K562 (cell line): ENCODE results near the gene MXRA7. TPM values are rescaled to one million over a fixed set of nuclear protein-coding genes. Genes with fewer than 3 reads are reported as not detected.

Experiments
- ATAC-seq: fragments of 200-7000 bp; cut with Tn5 transposase; 3 replicates; pipeline ENCODE4 v1.9.1; 2020; ENCODE audit warnings: moderate library complexity
- BruUV-seq: library from RNA; stranded (reverse); fragments of 400-500 nt; replicated peaks from 2 replicates; lab custom pipeline; 2021; lab: Mats Ljungman, UMichigan
- CTCF ChIA-PET: fragments of 300-600 bp; formaldehyde crosslinking; extraction: SDS; loops from one replicate; lab custom pipeline; 2021; ENCODE audit warnings: low intra/inter-chr PET ratio; lab: Yijun Ruan, JAX
- POLR2A ChIA-PET: fragments of 300-600, 350-650 bp; sonication (Branson Sonifier 250); formaldehyde crosslinking; extraction: SDS; loops from one replicate; lab custom pipeline; 2021; ENCODE audit warnings: antibody characterized with exemption, inconsistent platforms; lab: Yijun Ruan, JAX
- DNase-seq, 4 experiments: peaks; one replicate each; pipeline versions ENCODE4 v3.0.0 to v3.0.0-alpha.2; 2011 to 2018; ENCODE audit warnings: low spot score in 3 of 4, mixed read lengths in 3 of 4; ENCODE audit errors: extremely low read depth in 1 of 4
- FAIRE-seq: peaks from 2 replicates; lab custom pipeline; 2011; peaks lifted over from hg19 to GRCh38; lab: Jason Lieb, UNC
- H2AFZ ChIP-seq: 2 replicates; pipeline ENCODE4 v1.6.0; 2011; ENCODE audit warnings: low read depth, low read length, control low read depth, inconsistent platforms
- H3K27ac ChIP-seq: fragments of 200-600 bp; 3 replicates; pipeline ENCODE4 v1.8.0; 2011; ENCODE audit warnings: low read depth, mild to moderate bottlenecking, control low read depth, inconsistent platforms, low read length, moderate library complexity, mixed read lengths; ENCODE audit errors: extremely low read depth
- H3K27me3 ChIP-seq, 2 experiments: fragments of 300-600 bp in 1 of 2; 2 replicates in 1 of 2; 3 replicates in 1 of 2; pipeline versions ENCODE4 v1.6.0 to v1.8.0; 2011; ENCODE audit warnings: inconsistent platforms in 2 of 2, low read length in 2 of 2, mild to moderate bottlenecking in 1 of 2, mixed read lengths in 1 of 2, moderate library complexity in 1 of 2; ENCODE audit not compliant: control insufficient read depth in 2 of 2, insufficient read depth in 2 of 2
- H3K36me3 ChIP-seq: fragments of 300-600 bp; 3 replicates; pipeline ENCODE4 v1.8.0; 2011; ENCODE audit warnings: mild to moderate bottlenecking, low read length, inconsistent platforms; ENCODE audit not compliant: control insufficient read depth, insufficient read depth
- H3K4me1 ChIP-seq, 2 experiments: fragments of 200-600 bp in 1 of 2; replicated peaks in 1 of 2; 2 replicates in 1 of 2; 3 replicates in 1 of 2; pipeline versions ENCODE4 v1.5.1 to v1.8.0; 2011; ENCODE audit warnings: inconsistent platforms in 2 of 2, low read length in 2 of 2, mild to moderate bottlenecking in 1 of 2, mixed read lengths in 1 of 2, moderate library complexity in 1 of 2; ENCODE audit not compliant: control insufficient read depth in 2 of 2, insufficient read depth in 2 of 2
- H3K4me2 ChIP-seq: 2 replicates; pipeline ENCODE4 v1.6.1; 2011; ENCODE audit warnings: low read length, control low read depth, inconsistent platforms, mixed read lengths; ENCODE audit not compliant: insufficient read depth
- H3K4me3 ChIP-seq: fragments of 200-600 bp; sonication (generic), shearing (Covaris generic); 2 replicates; pipeline ENCODE4 v1.5.1; 2016; ENCODE audit warnings: control low read depth, inconsistent platforms
- H3K79me2 ChIP-seq: fragments of 200-600 bp; 3 replicates; pipeline ENCODE4 v1.8.0; 2011; ENCODE audit warnings: low read length, inconsistent platforms; ENCODE audit not compliant: control insufficient read depth, insufficient read depth
- H3K9ac ChIP-seq, 2 experiments: 2 replicates each; pipeline versions ENCODE4 v1.6.0 to v1.6.1; 2011; ENCODE audit warnings: low read depth in 2 of 2, low read length in 2 of 2, control low read depth in 1 of 2, inconsistent platforms in 1 of 2, mild to moderate bottlenecking in 1 of 2, mixed read lengths in 1 of 2; ENCODE audit not compliant: insufficient read depth in 1 of 2
- H3K9me1 ChIP-seq: one replicate; pipeline ENCODE4 v1.6.0; 2011; ENCODE audit warnings: inconsistent platforms, mild to moderate bottlenecking, low read length, moderate library complexity; ENCODE audit not compliant: control insufficient read depth, insufficient read depth
- H3K9me3 ChIP-seq: replicated peaks from 2 replicates; pipeline ENCODE4 v1.5.1; 2011; ENCODE audit warnings: low read depth, low read length, inconsistent platforms; ENCODE audit not compliant: control insufficient read depth, insufficient read depth
- H4K20me1 ChIP-seq: replicated peaks from 2 replicates; pipeline ENCODE4 v1.6.1; 2011; ENCODE audit warnings: low read length, inconsistent platforms, mixed read lengths; ENCODE audit not compliant: control insufficient read depth, insufficient read depth
- ARNT ChIP-seq, 2 experiments: fragments of 450-650 bp; IDR thresholded peaks; 2 replicates each; pipeline ENCODE4 v1.6.1; 2016; ENCODE audit warnings: mild to moderate bottlenecking in 1 of 2
- CLOCK ChIP-seq: fragments of 250-450 bp; sonication (Bioruptor Pico); IDR thresholded peaks from 2 replicates; pipeline ENCODE4 v1.4.0; 2020; ENCODE audit warnings: mild to moderate bottlenecking, moderate library complexity, borderline replicate concordance
- CSDE1 ChIP-seq, 2 experiments: fragments of 450-650 bp; IDR thresholded peaks; 2 replicates each; pipeline ENCODE4 v1.6.1; 2016; ENCODE audit warnings: mild to moderate bottlenecking in 1 of 2
- CTBP1 ChIP-seq: fragments of 450-650 bp; IDR thresholded peaks from 2 replicates; pipeline ENCODE4 v1.6.1; 2016; ENCODE audit warnings: borderline replicate concordance
- EP400 ChIP-seq: fragments of 450-650 bp; IDR thresholded peaks from 2 replicates; pipeline ENCODE4 v1.6.1; 2017; ENCODE audit warnings: antibody characterized with exemption, mild to moderate bottlenecking, moderate library complexity
- ETS2 ChIP-seq: IDR thresholded peaks from 2 replicates; pipeline ENCODE4 v1.6.1; 2016; ENCODE audit warnings: borderline replicate concordance, missing genetic modification characterization, mild to moderate bottlenecking, moderate library complexity, missing compliant biosample characterization; ENCODE audit not compliant: poor library complexity, severe bottlenecking
- SMARCB1 ChIP-seq: IDR thresholded peaks from 2 replicates; pipeline ENCODE4 v1.6.1; 2011; ENCODE audit warnings: improper control_type of control experiment, low read depth; ENCODE audit not compliant: insufficient read length
- TFE3 ChIP-seq: fragments of 450-650 bp; formaldehyde crosslinking; IDR thresholded peaks from 2 replicates; pipeline ENCODE4 v1.4.0; 2020; ENCODE audit warnings: mild to moderate bottlenecking, mixed read lengths
- ZEB2 ChIP-seq: fragments of 450-650 bp; IDR thresholded peaks from 2 replicates; pipeline ENCODE4 v1.6.1; 2016
- ZKSCAN8 ChIP-seq: fragments of 200-800 bp; sonication (Bioruptor generic); IDR thresholded peaks from 2 replicates; pipeline ENCODE4 v1.6.1; 2016; ENCODE audit warnings: missing genetic modification characterization, missing compliant biosample characterization
- ZNF184 ChIP-seq: sonication (generic); formaldehyde crosslinking; IDR thresholded peaks from 2 replicates; pipeline ENCODE4 v1.5.0; 2020; ENCODE audit warnings: missing genetic modification reagents
- ZNF717 ChIP-seq: fragments of 250-450 bp; sonication (Bioruptor Pico); IDR thresholded peaks from 2 replicates; pipeline ENCODE4 v1.5.0; 2021
- WGBS: fragments of 100-300 bp; shearing (Covaris generic); methylation state at CpG from one replicate; pipeline ENCODE4 v1.1.6; 2016; ENCODE audit warnings: low coverage, mixed read lengths; ENCODE audit not compliant: insufficient coverage; ENCODE audit errors: missing lambda C conversion rate; 5-methylcytosine and 5-hydroxymethylcytosine counted together
- in situ Hi-C: fragments of 300-500 bp; cut with MboI; formaldehyde crosslinking; loops from 4 replicates; pipeline ENCODE4 v1.15.0; 2018; ENCODE audit warnings: inconsistent platforms, mixed read lengths
- intact Hi-C: fragments of 100-400 bp; cut with micrococcal nuclease; formaldehyde crosslinking; loops from 2 replicates; pipeline ENCODE4 v1.14.2; 2022
- polyA plus RNA-seq, 8 experiments: library from polyadenylated mRNA; depleted of rRNA in 4 of 8; stranded (reverse) in 5 of 8; unstranded in 3 of 8; fragments of >200 nt; fragmentation: Nextera tagmentation in 2 of 8; fragmentation: Illumina TruSeq in 1 of 8; extraction: Ambion mirVana in 2 of 8; extraction: Trizol in 1 of 8; gene quantifications; 2 replicates each; pipeline versions ENCODE4 v1.2.1 to v1.2.3, GENCODE V29; 2011 to 2014; ENCODE audit warnings: inconsistent platforms in 1 of 8, missing spikeins in 1 of 8
- total RNA-seq, 7 experiments: library from RNA; depleted of rRNA in 6 of 7; stranded (reverse); fragments of >200 nt in 6 of 7; fragmentation: Illumina TruSeq in 2 of 7; extraction: Trizol in 2 of 7; gene quantifications; 2 replicates each; pipeline versions ENCODE4 v1.2.1 to v1.2.3, GENCODE V29; 2011 to 2021; ENCODE audit warnings: low replicate concordance in 1 of 7
- TF ChIP-seq, protein P1 (sequence below): fragments of 450-650 bp; formaldehyde crosslinking; IDR thresholded peaks from 2 replicates; pipeline ENCODE4 v1.4.0; 2022; ENCODE audit warnings: missing genetic modification characterization
- TF ChIP-seq, protein P2 (sequence below): sonication (generic); formaldehyde crosslinking; IDR thresholded peaks from 2 replicates; pipeline ENCODE4 v1.8.0; 2022; ENCODE audit warnings: missing genetic modification reagents, mild to moderate bottlenecking, borderline replicate concordance
- TF ChIP-seq, protein P3 (sequence below): fragments of 250-450 bp; sonication (Bioruptor Pico); IDR thresholded peaks from 2 replicates; pipeline ENCODE4 v1.8.0; 2022; ENCODE audit warnings: inconsistent platforms, mild to moderate bottlenecking, moderate library complexity, borderline replicate concordance

MXRA7 gene
- total and polyA plus RNA-seq, 9 of the 15 experiments (the other 6 are each of a cell fraction or from before 2014, with no cell fraction given): 2.6 to 38.4 (median 14.3) TPM

DNA sequence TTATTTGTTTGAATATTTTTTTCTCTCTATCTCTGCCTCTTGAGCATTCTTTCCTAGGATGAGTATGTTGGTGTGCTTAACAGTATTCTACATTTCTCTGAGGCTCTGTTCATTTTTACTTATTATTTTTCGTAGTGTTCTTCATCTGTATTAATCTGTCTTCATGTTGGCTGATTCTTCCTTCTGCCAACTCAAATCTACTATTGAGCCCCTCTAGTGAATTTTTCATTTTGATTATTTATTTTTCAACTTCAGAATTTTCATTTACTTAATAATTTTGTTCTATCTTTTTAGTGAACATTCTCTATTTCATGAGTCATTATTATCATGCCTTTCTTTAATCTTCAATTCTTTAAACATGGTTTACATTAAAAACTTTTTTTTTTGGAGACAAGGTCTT is 64.1 kb downstream of the MXRA7 start:
- Histone ChIP-seq H3K4me2 (no peak overlapping the region), H3K27ac (no peak overlapping the region)
- peak; percentile 56 for TF ChIP-seq ZEB2
- no peak for TF ChIP-seq ETS2
- TF ChIP-seq ARNT (IDR thresholded peaks at IDR 0.05): 0 out of 4 replicates have a peak, but pooled peaks of 1 of the 2 experiments have one; percentile 43
- TF ChIP-seq, protein P1, sequence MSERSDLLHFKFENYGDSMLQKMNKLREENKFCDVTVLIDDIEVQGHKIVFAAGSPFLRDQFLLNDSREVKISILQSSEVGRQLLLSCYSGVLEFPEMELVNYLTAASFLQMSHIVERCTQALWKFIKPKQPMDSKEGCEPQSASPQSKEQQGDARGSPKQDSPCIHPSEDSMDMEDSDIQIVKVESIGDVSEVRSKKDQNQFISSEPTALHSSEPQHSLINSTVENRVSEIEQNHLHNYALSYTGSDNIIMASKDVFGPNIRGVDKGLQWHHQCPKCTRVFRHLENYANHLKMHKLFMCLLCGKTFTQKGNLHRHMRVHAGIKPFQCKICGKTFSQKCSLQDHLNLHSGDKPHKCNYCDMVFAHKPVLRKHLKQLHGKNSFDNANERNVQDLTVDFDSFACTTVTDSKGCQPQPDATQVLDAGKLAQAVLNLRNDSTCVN (CRISPR knock-in tag): no peak
- TF ChIP-seq CSDE1 (IDR thresholded peaks at IDR 0.05): no peak
- TF ChIP-seq, protein P2, sequence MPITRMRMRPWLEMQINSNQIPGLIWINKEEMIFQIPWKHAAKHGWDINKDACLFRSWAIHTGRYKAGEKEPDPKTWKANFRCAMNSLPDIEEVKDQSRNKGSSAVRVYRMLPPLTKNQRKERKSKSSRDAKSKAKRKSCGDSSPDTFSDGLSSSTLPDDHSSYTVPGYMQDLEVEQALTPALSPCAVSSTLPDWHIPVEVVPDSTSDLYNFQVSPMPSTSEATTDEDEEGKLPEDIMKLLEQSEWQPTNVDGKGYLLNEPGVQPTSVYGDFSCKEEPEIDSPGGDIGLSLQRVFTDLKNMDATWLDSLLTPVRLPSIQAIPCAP (CRISPR knock-in tag): no peak
- no peak for TF ChIP-seq SMARCB1
- TF ChIP-seq ZNF717 (CRISPR knock-in tag): no peak
- TF ChIP-seq EP400: 0 out of 2 replicates have a peak, but pooled peaks have one; percentile 28
- TF ChIP-seq, protein P3, sequence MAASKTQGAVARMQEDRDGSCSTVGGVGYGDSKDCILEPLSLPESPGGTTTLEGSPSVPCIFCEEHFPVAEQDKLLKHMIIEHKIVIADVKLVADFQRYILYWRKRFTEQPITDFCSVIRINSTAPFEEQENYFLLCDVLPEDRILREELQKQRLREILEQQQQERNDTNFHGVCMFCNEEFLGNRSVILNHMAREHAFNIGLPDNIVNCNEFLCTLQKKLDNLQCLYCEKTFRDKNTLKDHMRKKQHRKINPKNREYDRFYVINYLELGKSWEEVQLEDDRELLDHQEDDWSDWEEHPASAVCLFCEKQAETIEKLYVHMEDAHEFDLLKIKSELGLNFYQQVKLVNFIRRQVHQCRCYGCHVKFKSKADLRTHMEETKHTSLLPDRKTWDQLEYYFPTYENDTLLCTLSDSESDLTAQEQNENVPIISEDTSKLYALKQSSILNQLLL (CRISPR knock-in tag): no peak
- TF ChIP-seq ZKSCAN8: no peak
- no peak for TF ChIP-seq ZNF184
- no peak for TF ChIP-seq CTBP1
- TF ChIP-seq CLOCK (CRISPR knock-in tag): no peak
- TF ChIP-seq TFE3 (CRISPR knock-in tag): no peak

More for the DNA sequence above, 64.1 kb downstream of the MXRA7 start:
- ChIA-PET POLR2A (no interaction called here), CTCF (no interaction called here)
- H3K79me2 ChIP-seq: peaks cover 22% of the 10 kb centered on the region
- peaks cover 6 to 7% of the 10 kb centered on the region in 2 experiments; a peak in 3 of 5 replicates for H3K4me1 ChIP-seq
- DNase-seq (no peak), ATAC-seq (no peak), FAIRE-seq (no peak)
- intact Hi-C loops (no loop called here), in situ Hi-C loops (no loop called here)
- H3K36me3 ChIP-seq: no peaks in the 10 kb centered on the region
- H3K27me3 ChIP-seq: no peaks in the 10 kb centered on the region
- H2AFZ ChIP-seq: no peak overlapping the region
- 5% methylated on average over 1 of the region's 1 CpG for WGBS
- no TSS peak for BruUV-seq
- H3K9ac ChIP-seq: no peak overlapping the region
- no peaks in the 10 kb centered on the region for H4K20me1 ChIP-seq
- peaks cover 14% of the 10 kb centered on the region for H3K9me3 ChIP-seq
- no peak overlapping the region for H3K4me3 ChIP-seq
- H3K9me1 ChIP-seq: no peaks in the 10 kb centered on the region
